GM12878 (cell line): Measurements from ENCODE around the gene VTCN1. TPM values are rescaled to one million over a fixed set of nuclear protein-coding genes. Genes with fewer than 3 reads are reported as not detected.

Experiments
- ATAC-seq: fragments of 200-7000 bp; cut with Tn5 transposase; 3 replicates; pipeline ENCODE4 v1.9.1; 2020; ENCODE audit warnings: mild to moderate bottlenecking, moderate library complexity
- BruUV-seq: library from RNA; stranded (reverse); fragments of 400-500 nt; replicated peaks from 2 replicates; lab custom pipeline; 2021; lab: Mats Ljungman, UMichigan
- CTCF ChIA-PET: fragments of 300-600 bp; sonication (Branson Sonifier 250); formaldehyde crosslinking; extraction: SDS; loops from one replicate; lab custom pipeline; 2021; ENCODE audit warnings: inconsistent platforms; lab: Yijun Ruan, JAX
- POLR2A ChIA-PET: fragments of 350-600 bp; formaldehyde crosslinking; extraction: SDS; loops from one replicate; lab custom pipeline; 2021; ENCODE audit warnings: inconsistent platforms; lab: Charles Lee
- RAD21 ChIA-PET: fragments of 300-600 bp; sonication (Branson Sonifier 250); formaldehyde crosslinking; loops from one replicate; lab custom pipeline; 2023; ENCODE audit warnings: antibody characterized with exemption; ENCODE audit not compliant: unreplicated experiment; lab: Charles Lee
- SMC1A ChIA-PET: fragments of 300-600 bp; sonication (Branson Sonifier 250); formaldehyde crosslinking; loops from one replicate; lab custom pipeline; 2023; ENCODE audit not compliant: unreplicated experiment, uncharacterized antibody; lab: Charles Lee
- DNase-seq: peaks from one replicate; pipeline ENCODE4 v3.0.0-alpha.2; 2011; ENCODE audit warnings: low read depth, low spot score
- FAIRE-seq: peaks from 3 replicates; lab custom pipeline; 2011; peaks lifted over from hg19 to GRCh38; lab: Jason Lieb, UNC
- H2AFZ ChIP-seq: 2 replicates; pipeline ENCODE4 v1.6.0; 2011; ENCODE audit warnings: low read depth, low read length, control low read depth; ENCODE audit not compliant: control insufficient read depth
- H3K27ac ChIP-seq: 2 replicates; pipeline ENCODE4 v1.5.1; 2011; ENCODE audit warnings: control low read depth; ENCODE audit not compliant: control insufficient read depth, insufficient read depth
- H3K27me3 ChIP-seq, 2 experiments: replicated peaks in 1 of 2; 2 replicates each; pipeline versions ENCODE4 v1.6.0 to v1.6.1; 2011; ENCODE audit warnings: low read length in 1 of 2; ENCODE audit not compliant: control insufficient read depth in 2 of 2, insufficient read depth in 2 of 2
- H3K36me3 ChIP-seq, 2 experiments: 2 replicates each; pipeline ENCODE4 v1.5.1; 2011; ENCODE audit warnings: low read length in 1 of 2; ENCODE audit not compliant: control insufficient read depth in 2 of 2, insufficient read depth in 2 of 2
- H3K4me1 ChIP-seq: 2 replicates; pipeline ENCODE4 v1.6.1; 2011; ENCODE audit warnings: mild to moderate bottlenecking, low read length, moderate library complexity, mixed read lengths; ENCODE audit not compliant: control insufficient read depth, insufficient read depth
- H3K4me2 ChIP-seq: 2 replicates; pipeline ENCODE4 v1.6.0; 2011; ENCODE audit warnings: control low read depth; ENCODE audit not compliant: control insufficient read depth, insufficient read depth
- H3K4me3 ChIP-seq: fragments of 200-600 bp; sonication (generic); 2 replicates; pipeline ENCODE4 v1.5.1; 2016
- H3K79me2 ChIP-seq: 2 replicates; pipeline ENCODE4 v1.6.0; 2011; ENCODE audit warnings: low read length; ENCODE audit not compliant: control insufficient read depth, insufficient read depth
- H3K9ac ChIP-seq: 2 replicates; pipeline ENCODE4 v1.8.0; 2011; ENCODE audit warnings: low read length, control low read depth, mixed read lengths; ENCODE audit not compliant: control insufficient read depth, insufficient read depth
- H3K9me3 ChIP-seq: replicated peaks from 3 replicates; pipeline ENCODE4 v1.5.1; 2011; ENCODE audit warnings: mild to moderate bottlenecking, low read length; ENCODE audit not compliant: control insufficient read depth, insufficient read depth
- H4K20me1 ChIP-seq: 2 replicates; pipeline ENCODE4 v1.6.0; 2011; ENCODE audit not compliant: control insufficient read depth, insufficient read depth
- ATF3 ChIP-seq: IDR thresholded peaks from 2 replicates; pipeline ENCODE4 v1.6.1; 2011; ENCODE audit warnings: low read depth, mild to moderate bottlenecking, low read length, moderate library complexity, borderline replicate concordance; ENCODE audit errors: extremely low read depth
- CBFB ChIP-seq: IDR thresholded peaks from 2 replicates; pipeline ENCODE4 v1.6.1; 2016; ENCODE audit warnings: antibody characterized with exemption, low read depth
- ELK1 ChIP-seq: IDR thresholded peaks from 2 replicates; pipeline ENCODE4 v1.6.1; 2012; ENCODE audit warnings: low read depth, low read length, improper control_type of control experiment
- ESRRA ChIP-seq: IDR thresholded peaks from 2 replicates; pipeline ENCODE4 v1.6.1; 2012; ENCODE audit warnings: mild to moderate bottlenecking, low read length, improper control_type of control experiment
- GATAD2B ChIP-seq: fragments of 450-650 bp; conservative IDR thresholded peaks from 2 replicates; pipeline ENCODE4 v1.6.1; 2017; ENCODE audit warnings: low read depth, mild to moderate bottlenecking, moderate library complexity
- RAD51 ChIP-seq: fragments of 450-650 bp; IDR thresholded peaks from 2 replicates; pipeline ENCODE4 v1.6.1; 2016; ENCODE audit warnings: moderate library complexity, mild to moderate bottlenecking, inconsistent platforms
- SMAD5 ChIP-seq: IDR thresholded peaks from 2 replicates; pipeline ENCODE4 v1.6.1; 2016; ENCODE audit warnings: antibody characterized with exemption, low read depth
- SMC3 ChIP-seq: IDR thresholded peaks from 2 replicates; pipeline ENCODE4 v1.6.1; 2011; ENCODE audit warnings: low read length, improper control_type of control experiment, borderline replicate concordance
- SP1 ChIP-seq: IDR thresholded peaks from one replicate; pipeline ENCODE4 v1.6.1; 2011; ENCODE audit warnings: low read depth, low read length
- USF2 ChIP-seq: IDR thresholded peaks from 2 replicates; pipeline ENCODE4 v1.6.1; 2011; ENCODE audit warnings: low read depth, low read length, improper control_type of control experiment, borderline replicate concordance
- WGBS: methylation state at CpG from one replicate; pipeline ENCODE4 v1.1.6; 2016; ENCODE audit warnings: low lambda C conversion rate; ENCODE audit not compliant: insufficient replicate concordance, insufficient coverage; ENCODE audit errors: missing lambda C conversion rate; 5-methylcytosine and 5-hydroxymethylcytosine counted together
- in situ Hi-C: fragments of 300-500 bp; cut with MboI; formaldehyde crosslinking; loops from 9 replicates; pipeline ENCODE4 v1.14.3; 2018; ENCODE audit warnings: mixed read lengths
- intact Hi-C: fragments of 100-400 bp; cut with micrococcal nuclease; formaldehyde crosslinking; loops from one replicate; pipeline ENCODE4 v1.14.2; 2022; ENCODE audit not compliant: unreplicated experiment
- polyA plus RNA-seq, 11 experiments: library from polyadenylated mRNA; depleted of rRNA in 4 of 11; unstranded in 6 of 11; stranded (reverse) in 5 of 11; fragments of >200 nt; fragmentation: Nextera tagmentation in 4 of 11; fragmentation: Illumina TruSeq in 1 of 11; extraction: Ambion mirVana in 4 of 11; extraction: Trizol in 1 of 11; gene quantifications; 1 replicate in 1 of 11; 2 replicates in 10 of 11; pipeline versions ENCODE4 v1.2.1 to v1.2.3, GENCODE V29; 2011 to 2016; ENCODE audit warnings: inconsistent platforms in 2 of 11, missing spikeins in 2 of 11, low read depth in 1 of 11
- total RNA-seq, 4 experiments: library from RNA; depleted of rRNA in 3 of 4; stranded (reverse); fragments of >200 nt in 3 of 4; fragmentation: Illumina TruSeq in 1 of 4; extraction: Trizol in 1 of 4; gene quantifications; 2 replicates each; pipeline versions ENCODE4 v1.2.1 to v1.2.3, GENCODE V29; 2013 to 2021

Gene VTCN1
- total and polyA plus RNA-seq, 10 of the 15 experiments (the other 5 are each of a cell fraction or from before 2014, with no cell fraction given): not detected

DNA sequence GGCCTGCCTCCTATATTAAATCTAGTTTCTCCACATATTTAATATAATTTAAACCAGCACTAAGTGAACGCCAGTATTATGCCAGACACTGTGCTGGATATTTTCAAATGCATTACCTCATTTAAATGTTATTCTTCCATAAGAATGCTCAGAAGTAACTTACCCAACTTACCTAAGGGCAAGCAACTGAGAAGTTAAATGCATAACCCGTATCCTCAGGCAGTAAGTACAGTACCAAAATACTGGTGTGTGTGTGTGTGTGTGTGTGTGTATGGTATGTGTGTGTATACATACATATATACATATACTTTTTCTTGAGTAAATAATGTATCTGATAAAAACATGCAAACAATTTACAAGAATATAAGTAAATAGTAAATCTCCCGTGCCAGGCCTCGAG, 80.2 kb downstream of the VTCN1 start:
- Histone ChIP-seq H3K79me2 (no peaks in the 10 kb centered on the region), H3K27ac (no peak overlapping the region), H2AFZ (no peak overlapping the region), H3K27me3 (peaks cover 0 to 2% of the 10 kb centered on the region in 2 experiments; a peak in 1 of 4 replicates), H3K36me3 (no peaks in the 10 kb centered on the region), H4K20me1 (no peaks in the 10 kb centered on the region), H3K9ac (no peak overlapping the region), H3K9me3 (no peaks in the 10 kb centered on the region), H3K4me1 (no peaks in the 10 kb centered on the region), H3K4me3 (no peak overlapping the region), H3K4me2 (no peak overlapping the region)
- 35% methylated on average over 4 of the region's 4 CpGs for WGBS
- ATAC-seq (no peak), FAIRE-seq (no peak), DNase-seq (no peak)
- ChIA-PET SMC1A (no interaction called here), RAD21 (no interaction called here), POLR2A (no interaction called here), CTCF (interaction anchor here (6.8 kb wide), 1 partner anchor 62 kb away, joined by 167 read pairs; no protein-coding TSS in a partner anchor)
- no TSS peak for BruUV-seq
- in situ Hi-C loops: no loop called here
- no peak for TF ChIP-seq CBFB
- no peak for TF ChIP-seq GATAD2B
- TF ChIP-seq SP1: no peak
- no peak for TF ChIP-seq USF2
- TF ChIP-seq SMAD5: no peak
- TF ChIP-seq ELK1: no peak
- no peak for TF ChIP-seq SMC3
- TF ChIP-seq RAD51: no peak
- no peak for TF ChIP-seq ESRRA
- TF ChIP-seq ATF3: no peak
- intact Hi-C loops: no loop called here
